Measurements from ENCODE around the gene RAD50. TPM values are rescaled to one million over a fixed set of nuclear protein-coding genes. Genes with fewer than 3 reads are reported as not detected.

Gene RAD50
- polyA plus RNA-seq, 1 of the 3 experiments (the other 2 are of a cell fraction): 20.0 TPM

DNA sequence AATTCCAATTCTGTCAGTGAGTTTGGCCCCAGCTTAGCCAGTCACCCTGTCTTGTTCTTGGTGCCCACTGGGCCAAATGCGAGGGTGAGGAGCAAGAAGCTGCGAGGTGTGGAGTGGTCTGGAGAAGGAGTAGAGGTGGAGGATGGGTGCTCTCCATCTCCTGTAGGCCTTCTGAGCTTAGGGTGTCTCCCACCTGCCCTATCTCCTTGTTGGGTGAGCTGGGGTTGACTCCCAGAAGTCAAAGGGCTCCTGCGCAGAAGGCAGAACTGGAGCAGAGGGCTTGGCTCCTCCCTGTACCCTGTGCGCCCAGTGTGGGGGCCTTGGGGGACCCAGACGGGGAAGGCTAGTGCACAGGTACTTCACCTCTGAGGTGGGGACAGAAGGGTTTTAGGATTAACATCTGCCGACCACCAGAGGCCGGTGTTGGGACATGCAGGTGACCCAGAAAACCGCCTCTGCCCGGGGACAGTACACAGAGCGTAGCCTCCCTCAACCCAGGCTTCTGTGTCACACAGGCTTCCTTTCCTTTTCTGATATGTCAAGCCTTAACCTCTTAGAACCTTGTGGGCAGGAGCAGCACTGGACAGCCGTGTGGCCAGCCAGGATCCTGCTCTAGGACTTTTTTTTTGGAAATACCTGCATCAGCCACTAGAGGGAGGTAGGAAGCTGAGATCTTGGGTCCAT lies 30.3 kb upstream of the RAD50 start (continued):
- TF ChIP-seq, protein P1, sequence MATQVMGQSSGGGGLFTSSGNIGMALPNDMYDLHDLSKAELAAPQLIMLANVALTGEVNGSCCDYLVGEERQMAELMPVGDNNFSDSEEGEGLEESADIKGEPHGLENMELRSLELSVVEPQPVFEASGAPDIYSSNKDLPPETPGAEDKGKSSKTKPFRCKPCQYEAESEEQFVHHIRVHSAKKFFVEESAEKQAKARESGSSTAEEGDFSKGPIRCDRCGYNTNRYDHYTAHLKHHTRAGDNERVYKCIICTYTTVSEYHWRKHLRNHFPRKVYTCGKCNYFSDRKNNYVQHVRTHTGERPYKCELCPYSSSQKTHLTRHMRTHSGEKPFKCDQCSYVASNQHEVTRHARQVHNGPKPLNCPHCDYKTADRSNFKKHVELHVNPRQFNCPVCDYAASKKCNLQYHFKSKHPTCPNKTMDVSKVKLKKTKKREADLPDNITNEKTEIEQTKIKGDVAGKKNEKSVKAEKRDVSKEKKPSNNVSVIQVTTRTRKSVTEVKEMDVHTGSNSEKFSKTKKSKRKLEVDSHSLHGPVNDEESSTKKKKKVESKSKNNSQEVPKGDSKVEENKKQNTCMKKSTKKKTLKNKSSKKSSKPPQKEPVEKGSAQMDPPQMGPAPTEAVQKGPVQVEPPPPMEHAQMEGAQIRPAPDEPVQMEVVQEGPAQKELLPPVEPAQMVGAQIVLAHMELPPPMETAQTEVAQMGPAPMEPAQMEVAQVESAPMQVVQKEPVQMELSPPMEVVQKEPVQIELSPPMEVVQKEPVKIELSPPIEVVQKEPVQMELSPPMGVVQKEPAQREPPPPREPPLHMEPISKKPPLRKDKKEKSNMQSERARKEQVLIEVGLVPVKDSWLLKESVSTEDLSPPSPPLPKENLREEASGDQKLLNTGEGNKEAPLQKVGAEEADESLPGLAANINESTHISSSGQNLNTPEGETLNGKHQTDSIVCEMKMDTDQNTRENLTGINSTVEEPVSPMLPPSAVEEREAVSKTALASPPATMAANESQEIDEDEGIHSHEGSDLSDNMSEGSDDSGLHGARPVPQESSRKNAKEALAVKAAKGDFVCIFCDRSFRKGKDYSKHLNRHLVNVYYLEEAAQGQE (IDR thresholded peaks at IDR 0.05; ENCODE audit: low read depth, low read length): peak; percentile 28; the same call in 1 of the 2 replicates
- TF ChIP-seq ELF1 (IDR thresholded peaks at IDR 0.05) (no peak), NFIC (IDR thresholded peaks at IDR 0.05; ENCODE audit: borderline replicate concordance) (no peak), TAF1 (IDR thresholded peaks at IDR 0.05; ENCODE audit: borderline replicate concordance, low read depth, low read length) (no peak), TCF12 (IDR thresholded peaks at IDR 0.05) (no peak), FOSL2 (IDR thresholded peaks at IDR 0.05; ENCODE audit: borderline replicate concordance, low read depth) (no peak), CHD2 (IDR thresholded peaks at IDR 0.05; ENCODE audit: low read length, partially characterized antibody) (no peak), EZH2phosphoT487 (IDR thresholded peaks at IDR 0.05; ENCODE audit: borderline replicate concordance, low read depth) (no peak), RXRA (IDR thresholded peaks at IDR 0.05; ENCODE audit: borderline replicate concordance, low read depth) (no peak), MEF2A (IDR thresholded peaks at IDR 0.05; ENCODE audit: borderline replicate concordance, low read depth) (no peak)
- TF ChIP-seq, protein P2, sequence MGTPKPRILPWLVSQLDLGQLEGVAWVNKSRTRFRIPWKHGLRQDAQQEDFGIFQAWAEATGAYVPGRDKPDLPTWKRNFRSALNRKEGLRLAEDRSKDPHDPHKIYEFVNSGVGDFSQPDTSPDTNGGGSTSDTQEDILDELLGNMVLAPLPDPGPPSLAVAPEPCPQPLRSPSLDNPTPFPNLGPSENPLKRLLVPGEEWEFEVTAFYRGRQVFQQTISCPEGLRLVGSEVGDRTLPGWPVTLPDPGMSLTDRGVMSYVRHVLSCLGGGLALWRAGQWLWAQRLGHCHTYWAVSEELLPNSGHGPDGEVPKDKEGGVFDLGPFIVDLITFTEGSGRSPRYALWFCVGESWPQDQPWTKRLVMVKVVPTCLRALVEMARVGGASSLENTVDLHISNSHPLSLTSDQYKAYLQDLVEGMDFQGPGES (IDR thresholded peaks at IDR 0.05; ENCODE audit: low read depth, low read length): no peak

DNA sequence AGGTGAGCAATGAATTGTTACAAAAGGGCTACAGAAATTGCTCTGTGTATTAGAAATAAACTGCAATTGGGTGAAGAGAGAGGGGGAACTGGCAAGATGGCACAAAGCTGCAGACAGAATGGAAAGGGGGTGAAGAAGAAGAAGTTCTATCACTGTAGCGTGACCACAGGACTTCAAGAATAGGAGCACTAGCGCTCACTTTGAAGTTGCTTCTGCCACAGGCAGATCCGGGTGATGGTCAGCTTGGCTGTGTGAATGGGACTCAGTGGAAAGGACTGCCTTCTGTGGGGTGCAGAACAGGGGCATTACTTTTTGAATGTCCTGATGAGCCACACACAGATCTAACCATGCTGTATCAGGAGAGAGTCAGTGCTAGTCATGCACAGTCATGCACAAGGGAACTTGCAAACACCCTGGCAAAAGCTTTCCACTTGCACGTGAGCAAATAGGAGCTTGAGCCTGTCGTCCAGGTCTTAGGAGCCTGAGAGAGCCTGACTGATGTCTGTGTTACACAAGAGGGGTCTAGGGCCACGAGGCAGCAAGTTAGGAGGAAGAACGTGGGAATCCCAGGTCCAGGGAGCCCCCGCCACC lies 29.7 kb upstream of the RAD50 start:
- Histone ChIP-seq H3K27ac (ENCODE audit: low read depth in 2 of 2, low read length in 1 of 2) (no peak overlapping the region), H3K27me3 (ENCODE audit: insufficient read depth) (no peaks in the 10 kb centered on the region; the same call in 1 of the 2 replicates), H3K4me2 (0 out of 2 replicates have a peak overlapping the region, but pooled peaks have one; percentile 63), H3K9ac (no peak overlapping the region), H4K20me1 (ENCODE audit: insufficient read depth) (no peaks in the 10 kb centered on the region), H3K9me3 (no peaks in the 10 kb centered on the region), H3K4me3 (ENCODE audit: low read depth in 2 of 2, low read length in 1 of 2) (peak overlapping the region in 1 of 2 experiments; percentile 43; a peak in 1 of 4 replicates), H3F3A (replicated peaks; ENCODE audit: insufficient read depth) (no peaks in the 10 kb centered on the region), H3K4me1 (ENCODE audit: control insufficient read depth in 1 of 2, insufficient read depth in 2 of 2, low read depth in 1 of 2, low read length in 1 of 2) (peaks cover 0 to 3% of the 10 kb centered on the region in 2 experiments; a peak in 1 of 4 replicates), H3K36me3 (replicated peaks in 1 of 2; ENCODE audit: control insufficient read depth in 1 of 2, insufficient read depth in 2 of 2, low read length in 1 of 2) (no peaks in the 10 kb centered on the region), H3K79me2 (ENCODE audit: insufficient read depth) (no peaks in the 10 kb centered on the region), H2AFZ (ENCODE audit: low read depth) (no peak overlapping the region), H3K9me2 (no peaks in the 10 kb centered on the region)
- TF ChIP-seq JUND (IDR thresholded peaks at IDR 0.05) (no peak), ELF1 (IDR thresholded peaks at IDR 0.05) (no peak), YY1 (IDR thresholded peaks at IDR 0.05; ENCODE audit: low read depth) (no peak), RCOR1 (IDR thresholded peaks at IDR 0.05; ENCODE audit: low read length) (no peak), SMC3 (IDR thresholded peaks at IDR 0.05; ENCODE audit: low read depth, low read length) (no peak)
- CTCF ChIA-PET: interaction anchor here (0.6 to 5.1 kb wide), 67 partner anchors 11 to 385 kb away, joined by 3 to 88 read pairs (median 4); partner anchors contain the start of genes CCNI2, KIF3A, RAD50 and SHROOM1
- POLR2A ChIA-PET: no interaction called here
- WGBS (ENCODE audit: low lambda C conversion rate): 62% methylated on average over 8 of the region's 8 CpGs
- no peak for DNase-seq
